ENCODE measurements around the gene DPY19L2.
"Not testable (repeated sequence)": the region's sequence is repeated elsewhere in the genome, so short reads cannot be mapped to it uniquely, and the experiment has no call there.

DNA sequence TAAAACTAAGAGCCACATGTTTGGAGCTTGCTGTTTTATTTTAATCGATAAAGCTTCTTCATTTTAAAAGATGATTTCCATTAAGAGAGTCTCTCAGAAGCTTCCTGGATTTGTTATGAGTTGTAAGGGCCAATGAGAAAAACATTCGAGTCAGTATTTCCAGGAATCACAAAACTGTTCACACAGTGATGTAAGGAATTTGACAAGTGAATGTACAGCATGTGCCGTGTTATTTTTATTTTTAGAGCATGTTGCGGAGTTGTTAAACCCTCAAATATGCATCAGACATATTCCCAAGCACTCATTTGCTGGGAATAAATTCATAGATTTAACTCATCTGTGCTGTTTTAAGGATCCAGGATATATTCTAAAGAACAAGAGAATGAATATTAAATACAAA is 129.6 kb downstream of the DPY19L2 start:
- TF ChIP-seq, protein P1, sequence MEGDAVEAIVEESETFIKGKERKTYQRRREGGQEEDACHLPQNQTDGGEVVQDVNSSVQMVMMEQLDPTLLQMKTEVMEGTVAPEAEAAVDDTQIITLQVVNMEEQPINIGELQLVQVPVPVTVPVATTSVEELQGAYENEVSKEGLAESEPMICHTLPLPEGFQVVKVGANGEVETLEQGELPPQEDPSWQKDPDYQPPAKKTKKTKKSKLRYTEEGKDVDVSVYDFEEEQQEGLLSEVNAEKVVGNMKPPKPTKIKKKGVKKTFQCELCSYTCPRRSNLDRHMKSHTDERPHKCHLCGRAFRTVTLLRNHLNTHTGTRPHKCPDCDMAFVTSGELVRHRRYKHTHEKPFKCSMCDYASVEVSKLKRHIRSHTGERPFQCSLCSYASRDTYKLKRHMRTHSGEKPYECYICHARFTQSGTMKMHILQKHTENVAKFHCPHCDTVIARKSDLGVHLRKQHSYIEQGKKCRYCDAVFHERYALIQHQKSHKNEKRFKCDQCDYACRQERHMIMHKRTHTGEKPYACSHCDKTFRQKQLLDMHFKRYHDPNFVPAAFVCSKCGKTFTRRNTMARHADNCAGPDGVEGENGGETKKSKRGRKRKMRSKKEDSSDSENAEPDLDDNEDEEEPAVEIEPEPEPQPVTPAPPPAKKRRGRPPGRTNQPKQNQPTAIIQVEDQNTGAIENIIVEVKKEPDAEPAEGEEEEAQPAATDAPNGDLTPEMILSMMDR (IDR thresholded peaks at IDR 0.05), result not testable (repeated sequence)
- not testable (repeated sequence) for TF ChIP-seq EZH2 (IDR thresholded peaks at IDR 0.05; ENCODE audit: borderline replicate concordance, insufficient read depth, low read depth, low read length, poor library complexity, severe bottlenecking)
